ENCODE measurements around the gene MYOM3. TPM values are rescaled to one million over a fixed set of nuclear protein-coding genes. Genes with fewer than 3 reads are reported as not detected.

The MYOM3 gene
- total and polyA plus RNA-seq, 2 of the 13 experiments (the other 11 are each of a cell fraction or from before 2014, with no cell fraction given): 5.8 to 15.3 TPM

DNA sequence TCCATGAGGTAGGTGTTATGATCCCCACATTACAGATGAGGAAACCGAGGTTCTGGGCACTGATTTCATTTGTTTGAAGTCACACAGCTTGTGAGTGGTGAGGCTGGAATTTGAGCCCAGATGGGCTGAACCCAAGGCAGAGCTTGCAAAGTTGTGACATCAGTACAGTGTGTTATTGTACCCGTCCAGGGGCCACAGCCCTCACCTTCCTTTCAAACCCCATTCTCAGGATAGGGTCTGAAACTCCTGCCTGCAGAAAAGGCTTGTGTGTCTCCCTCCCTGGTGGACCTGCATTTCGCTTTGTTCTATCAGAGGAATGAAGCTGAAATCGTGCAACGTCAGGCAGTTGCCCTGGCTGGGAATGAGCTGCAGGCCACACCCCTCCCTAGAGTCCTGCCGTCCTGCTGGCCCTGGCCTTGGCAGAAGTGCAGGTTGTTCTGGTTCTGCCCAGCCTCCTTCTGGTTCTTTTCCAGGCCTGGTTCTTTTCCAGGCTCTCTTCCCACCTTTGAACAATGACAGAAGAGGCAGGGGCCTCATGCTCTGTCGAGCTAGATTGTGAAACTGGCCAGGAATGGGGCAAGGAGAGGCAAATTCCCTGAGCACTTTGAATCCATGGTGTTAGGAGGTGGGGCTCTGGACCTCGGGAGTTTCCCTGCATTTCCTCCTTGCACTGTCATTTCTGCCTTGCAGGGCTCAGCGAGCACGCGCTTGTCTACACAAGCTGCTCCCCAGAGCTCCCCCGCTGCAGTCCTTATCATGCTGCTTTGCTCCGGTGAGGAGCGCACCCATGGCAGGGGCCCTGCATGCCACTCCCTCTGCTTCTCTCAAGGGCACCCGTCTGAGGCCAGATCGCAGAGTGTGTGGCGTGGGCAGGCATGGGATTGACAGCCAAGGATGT is 8.2 kb upstream of the MYOM3 start (continued):
- TF ChIP-seq ZBTB40 (IDR thresholded peaks at IDR 0.05) (no peak), ZBTB40 (CRISPR knock-in tag; IDR thresholded peaks at IDR 0.05) (no peak), MED8 (CRISPR knock-in tag; IDR thresholded peaks at IDR 0.05; ENCODE audit: insufficient replicate concordance) (no peak), ZNF33A (CRISPR knock-in tag; IDR thresholded peaks at IDR 0.05; ENCODE audit: borderline replicate concordance) (no peak), SALL2 (CRISPR knock-in tag; IDR thresholded peaks at IDR 0.05) (no peak), MEF2D (CRISPR knock-in tag; IDR thresholded peaks at IDR 0.05) (peak; percentile 61), REL (CRISPR knock-in tag; conservative IDR thresholded peaks at IDR 0.05) (no peak), SP4 (CRISPR knock-in tag; IDR thresholded peaks at IDR 0.05) (no peak), HDAC2 (CRISPR knock-in tag; IDR thresholded peaks at IDR 0.05) (peak; percentile 74), NR2F1 (CRISPR knock-in tag; IDR thresholded peaks at IDR 0.05) (no peak), ZNF24 (IDR thresholded peaks at IDR 0.05) (peak; percentile 58; the same call in 1 of the 2 replicates), KDM5A (IDR thresholded peaks at IDR 0.05; ENCODE audit: borderline replicate concordance, low read length) (no peak), CREB1 (IDR thresholded peaks at IDR 0.05) (no peak), CREB1 (CRISPR knock-in tag; IDR thresholded peaks at IDR 0.05) (peak; percentile 69), REPIN1 (CRISPR knock-in tag; IDR thresholded peaks at IDR 0.05; ENCODE audit: borderline replicate concordance, low read depth) (0 out of 2 replicates have a peak, but pooled peaks have one; percentile 51), NCOR1 (IDR thresholded peaks at IDR 0.05; ENCODE audit: borderline replicate concordance, low read length) (peak; percentile 77; the same call in 1 of the 2 replicates), RNF2 (conservative IDR thresholded peaks at IDR 0.05; ENCODE audit: low read depth) (no peak), TEAD3 (CRISPR knock-in tag; optimal IDR thresholded peaks at IDR 0.05; ENCODE audit: borderline replicate concordance) (peak; percentile 94)
- TF ChIP-seq, protein P1, sequence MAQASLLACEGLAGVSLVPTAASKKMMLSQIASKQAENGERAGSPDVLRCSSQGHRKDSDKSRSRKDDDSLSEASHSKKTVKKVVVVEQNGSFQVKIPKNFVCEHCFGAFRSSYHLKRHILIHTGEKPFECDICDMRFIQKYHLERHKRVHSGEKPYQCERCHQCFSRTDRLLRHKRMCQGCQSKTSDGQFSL (CRISPR knock-in tag; IDR thresholded peaks at IDR 0.05): no peak
- TF ChIP-seq, protein P2, sequence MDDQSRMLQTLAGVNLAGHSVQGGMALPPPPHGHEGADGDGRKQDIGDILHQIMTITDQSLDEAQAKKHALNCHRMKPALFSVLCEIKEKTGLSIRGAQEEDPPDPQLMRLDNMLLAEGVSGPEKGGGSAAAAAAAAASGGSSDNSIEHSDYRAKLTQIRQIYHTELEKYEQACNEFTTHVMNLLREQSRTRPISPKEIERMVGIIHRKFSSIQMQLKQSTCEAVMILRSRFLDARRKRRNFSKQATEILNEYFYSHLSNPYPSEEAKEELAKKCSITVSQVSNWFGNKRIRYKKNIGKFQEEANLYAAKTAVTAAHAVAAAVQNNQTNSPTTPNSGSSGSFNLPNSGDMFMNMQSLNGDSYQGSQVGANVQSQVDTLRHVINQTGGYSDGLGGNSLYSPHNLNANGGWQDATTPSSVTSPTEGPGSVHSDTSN (CRISPR knock-in tag; IDR thresholded peaks at IDR 0.05; ENCODE audit: borderline replicate concordance): no peak

All from HepG2 (cell line).